ENCODE data around the gene PAX7. TPM values are rescaled to one million over a fixed set of nuclear protein-coding genes. Genes with fewer than 3 reads are reported as not detected.

PAX7 gene
- total and polyA plus RNA-seq, 2 donors (not counting 3 experiments of a cell fraction or from before 2014, with no cell fraction given): not detected

DNA sequence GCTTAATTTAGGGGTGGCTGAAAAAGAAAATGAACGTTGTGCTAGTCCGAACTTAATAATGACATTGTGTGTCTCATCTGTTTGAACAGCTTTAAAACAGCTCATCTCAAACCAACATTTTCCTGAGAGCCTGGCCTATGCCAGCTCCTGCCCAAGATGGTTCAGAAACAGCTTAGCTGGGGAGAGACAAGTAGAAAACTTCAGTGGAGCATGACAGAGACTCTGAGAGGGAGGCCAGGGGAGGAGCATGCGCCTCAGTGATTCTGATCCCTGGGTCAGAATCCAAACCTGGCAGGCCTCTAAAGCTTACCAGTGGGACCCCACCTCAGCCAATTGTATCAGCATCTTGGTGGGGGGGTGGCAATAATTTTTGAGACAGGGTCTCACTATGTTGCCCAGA, 129.5 kb downstream of the PAX7 start:
- dilution Hi-C loops (cut with MboI; ENCODE audit: extremely low pct_ligation_motif_present, low sequenced_read_pairs): no loop called here
- no peak overlapping the region for H2AFZ ChIP-seq (ENCODE audit: low read depth, low read length)
- H3K27me3 ChIP-seq (ENCODE audit: control insufficient read depth in 2 of 2, insufficient read depth in 2 of 2, low read length in 2 of 2): no peaks in the 10 kb centered on the region
- no peak overlapping the region for H3K9ac ChIP-seq (replicated peaks; ENCODE audit: extremely low read depth, insufficient read depth, low read length)
- no peaks in the 10 kb centered on the region for H3K36me3 ChIP-seq (ENCODE audit: control insufficient read depth in 2 of 2, extremely low read depth in 1 of 2, insufficient read depth in 2 of 2, low read length in 2 of 2)
- no peaks in the 10 kb centered on the region for H3K9me1 ChIP-seq (replicated peaks; ENCODE audit: control insufficient read depth, extremely low read depth, insufficient read depth, low read length)
- intact Hi-C loops (cut with micrococcal nuclease): no loop called here
- FAIRE-seq (no peak), DNase-seq (ENCODE audit: low read depth, low spot score) (no peak)
- H3K4me3 ChIP-seq (replicated peaks in 1 of 3; ENCODE audit: insufficient read depth in 1 of 3, low read depth in 1 of 3, low read length in 3 of 3): no peak overlapping the region
- H4K20me1 ChIP-seq (replicated peaks; ENCODE audit: control insufficient read depth, extremely low read depth, insufficient read depth, low read length): no peaks in the 10 kb centered on the region
- H3K79me2 ChIP-seq (ENCODE audit: control insufficient read depth, insufficient read depth, low read length): no peaks in the 10 kb centered on the region
- ChIA-PET CTCF (no interaction called here), POLR2A (no interaction called here)
- no peaks in the 10 kb centered on the region for H3K9me3 ChIP-seq (replicated peaks; ENCODE audit: control insufficient read depth, insufficient read depth, low read length)
- no peak for TF ChIP-seq JUN (IDR thresholded peaks at IDR 0.05; ENCODE audit: borderline replicate concordance, insufficient read depth, insufficient read length, low read depth)
- no peak for TF ChIP-seq POLR2A (IDR thresholded peaks at IDR 0.05; ENCODE audit: low read depth, low read length)
- TF ChIP-seq GATA2 (IDR thresholded peaks at IDR 0.05; ENCODE audit: insufficient read depth, insufficient read length, low read depth, low read length): no peak
- TF ChIP-seq MYC (IDR thresholded peaks at IDR 0.05; ENCODE audit: low read depth, low read length): no peak
- TF ChIP-seq, protein P1, sequence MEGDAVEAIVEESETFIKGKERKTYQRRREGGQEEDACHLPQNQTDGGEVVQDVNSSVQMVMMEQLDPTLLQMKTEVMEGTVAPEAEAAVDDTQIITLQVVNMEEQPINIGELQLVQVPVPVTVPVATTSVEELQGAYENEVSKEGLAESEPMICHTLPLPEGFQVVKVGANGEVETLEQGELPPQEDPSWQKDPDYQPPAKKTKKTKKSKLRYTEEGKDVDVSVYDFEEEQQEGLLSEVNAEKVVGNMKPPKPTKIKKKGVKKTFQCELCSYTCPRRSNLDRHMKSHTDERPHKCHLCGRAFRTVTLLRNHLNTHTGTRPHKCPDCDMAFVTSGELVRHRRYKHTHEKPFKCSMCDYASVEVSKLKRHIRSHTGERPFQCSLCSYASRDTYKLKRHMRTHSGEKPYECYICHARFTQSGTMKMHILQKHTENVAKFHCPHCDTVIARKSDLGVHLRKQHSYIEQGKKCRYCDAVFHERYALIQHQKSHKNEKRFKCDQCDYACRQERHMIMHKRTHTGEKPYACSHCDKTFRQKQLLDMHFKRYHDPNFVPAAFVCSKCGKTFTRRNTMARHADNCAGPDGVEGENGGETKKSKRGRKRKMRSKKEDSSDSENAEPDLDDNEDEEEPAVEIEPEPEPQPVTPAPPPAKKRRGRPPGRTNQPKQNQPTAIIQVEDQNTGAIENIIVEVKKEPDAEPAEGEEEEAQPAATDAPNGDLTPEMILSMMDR (IDR thresholded peaks at IDR 0.05; ENCODE audit: extremely low read depth in 1 of 2, insufficient read depth in 1 of 2, low read depth in 1 of 2, low read length in 2 of 2): no peak
- no peak for TF ChIP-seq POLR2AphosphoS5 (IDR thresholded peaks at IDR 0.05; ENCODE audit: insufficient read depth, low read depth, low read length)
- no peak for TF ChIP-seq FOS (IDR thresholded peaks at IDR 0.05; ENCODE audit: borderline replicate concordance, insufficient read depth, low read length)
- no peak for TF ChIP-seq EZH2 (IDR thresholded peaks at IDR 0.05; ENCODE audit: borderline replicate concordance, low read depth, low read length, severe bottlenecking)
- TF ChIP-seq, protein P2, sequence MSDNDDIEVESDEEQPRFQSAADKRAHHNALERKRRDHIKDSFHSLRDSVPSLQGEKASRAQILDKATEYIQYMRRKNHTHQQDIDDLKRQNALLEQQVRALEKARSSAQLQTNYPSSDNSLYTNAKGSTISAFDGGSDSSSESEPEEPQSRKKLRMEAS (IDR thresholded peaks at IDR 0.05; ENCODE audit: insufficient read depth, insufficient read length): no peak
- no peak overlapping the region for H3K4me2 ChIP-seq (ENCODE audit: insufficient read depth, low read length)
- no TSS peak for BruUV-seq (replicated peaks)
- no peaks in the 10 kb centered on the region for H3K4me1 ChIP-seq (ENCODE audit: control insufficient read depth, extremely low read depth, insufficient read depth, low read length)
- H3K27ac ChIP-seq (ENCODE audit: insufficient read depth, low read depth, low read length): no peak overlapping the region
